HG03521 (cell line): ENCODE results near the gene ZMIZ1.

Experiments
- ATAC-seq: cut with Tn5 transposase; IDR thresholded peaks from one replicate; pipeline ENCODE4 v1.9.1; 2021; ENCODE audit warnings: mild to moderate bottlenecking, moderate library complexity; ENCODE audit not compliant: unreplicated experiment

ZMIZ1 gene

GRCh38 chr10:79347894-79348639 lies 279.3 kb downstream of the ZMIZ1 start:
- peak; percentile 56 for ATAC-seq

- no peak for ATAC-seq
Measured at GRCh38 chr10:79348640-79348988, 279.8 kb downstream of the ZMIZ1 start.

- no peak for ATAC-seq
Measured at GRCh38 chr10:79349072-79349491, 280.3 kb downstream of the ZMIZ1 start.

GRCh38 chr10:79349766-79350406 lies 281.1 kb downstream of the ZMIZ1 start:
- no peak for ATAC-seq

GRCh38 chr10:79350407-79351154 lies 281.8 kb downstream of the ZMIZ1 start:
- no peak for ATAC-seq

GRCh38 chr10:79351332-79351731 lies 282.6 kb downstream of the ZMIZ1 start:
- ATAC-seq: no peak

GRCh38 chr10:79352035-79352877 lies 283.5 kb downstream of the ZMIZ1 start:
- ATAC-seq: no peak

GRCh38 chr10:79353000-79353406 lies 284.2 kb downstream of the ZMIZ1 start:
- no peak for ATAC-seq

- ATAC-seq: no peak
Measured at GRCh38 chr10:79353726-79354125, 285.0 kb downstream of the ZMIZ1 start.

- no peak for ATAC-seq
Measured at GRCh38 chr10:79354141-79354540, 285.4 kb downstream of the ZMIZ1 start.

- no peak for ATAC-seq
Measured at GRCh38 chr10:79354615-79355014, 285.8 kb downstream of the ZMIZ1 start.

- no peak for ATAC-seq
Measured at GRCh38 chr10:79355420-79356017, 286.8 kb downstream of the ZMIZ1 start.

GRCh38 chr10:79356104-79356503 lies 287.3 kb downstream of the ZMIZ1 start:
- no peak for ATAC-seq

- no peak for ATAC-seq
Measured at GRCh38 chr10:79357180-79357579, 288.4 kb downstream of the ZMIZ1 start.

- ATAC-seq: no peak
Measured at GRCh38 chr10:79358811-79359210, 290.0 kb downstream of the ZMIZ1 start.

GRCh38 chr10:79359816-79360498 lies 291.2 kb downstream of the ZMIZ1 start:
- ATAC-seq: no peak

GRCh38 chr10:79360499-79361342 lies 292.0 kb downstream of the ZMIZ1 start:
- ATAC-seq: no peak

- ATAC-seq: no peak
Measured at GRCh38 chr10:79361726-79362397, 293.1 kb downstream of the ZMIZ1 start.
